Stimulated activated effector memory CD8-positive, alpha-beta T cell treated with anti-CD3 and anti-CD28 coated beads, Interleukin-12 subunit alpha, Interleukin-12 subunit beta, amount 100 ng/mL, for 72 hours (primary cell): ENCODE data around the gene RHOF.

Source experiments
- ATAC-seq: fragments of 150-1000 bp; cut with Tn5 transposase; 2 replicates; pipeline ENCODE4 v1.10.0; 2021
- DNase-seq, 2 donors: peaks; one replicate each; pipeline ENCODE4 v3.0.0; 2021 to 2022; ENCODE audit warnings: low spot score in 2 of 2
- H3K27ac Mint-ChIP-seq: one replicate; pipeline ENCODE4 v1.8.0; 2022; ENCODE audit warnings: mild to moderate bottlenecking, mixed read lengths
- H3K36me3 Mint-ChIP-seq: one replicate; pipeline ENCODE4 v1.8.0; 2022; ENCODE audit warnings: mild to moderate bottlenecking, mixed read lengths
- H3K4me1 Mint-ChIP-seq: one replicate; pipeline ENCODE4 v1.8.0; 2022; ENCODE audit warnings: mixed read lengths
- H3K4me3 Mint-ChIP-seq: one replicate; pipeline ENCODE4 v1.8.0; 2022; ENCODE audit warnings: mild to moderate bottlenecking, mixed read lengths
- H3K9me3 Mint-ChIP-seq: one replicate; pipeline ENCODE4 v1.8.0; 2022; ENCODE audit warnings: mixed read lengths

The RHOF gene

DNA sequence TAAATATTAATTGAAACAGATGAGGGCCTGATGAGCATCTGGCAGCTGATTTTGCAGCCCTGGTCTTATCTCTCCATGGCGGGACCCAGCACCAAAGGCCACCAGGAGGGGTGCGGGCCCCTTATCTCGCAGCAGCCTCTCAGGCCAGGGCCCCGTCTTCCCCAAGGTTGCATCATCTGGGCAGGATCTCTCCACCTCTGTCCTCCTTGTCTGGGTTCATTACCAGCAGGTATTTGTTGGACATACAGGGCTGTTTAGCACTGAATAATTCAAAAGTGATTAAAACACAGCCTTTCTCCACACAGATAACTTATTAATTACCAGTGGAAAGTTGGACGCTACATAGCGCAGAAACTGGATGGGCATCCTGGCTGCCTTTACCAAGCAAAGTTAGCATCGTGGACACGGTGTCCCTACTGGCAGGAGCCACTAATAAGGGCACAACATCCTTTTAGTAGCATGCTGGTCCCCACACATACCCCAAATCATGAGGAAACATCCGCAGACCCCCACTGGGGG, 55.1 kb downstream of the RHOF start:
- ATAC-seq (no peak), DNase-seq (no peak)
- Mint-ChIP-seq H3K4me3 (no peak overlapping the region), H3K4me1 (no peaks in the 10 kb centered on the region), H3K27ac (no peak overlapping the region), H3K9me3 (no peaks in the 10 kb centered on the region), H3K36me3 (no peaks in the 10 kb centered on the region)

DNA sequence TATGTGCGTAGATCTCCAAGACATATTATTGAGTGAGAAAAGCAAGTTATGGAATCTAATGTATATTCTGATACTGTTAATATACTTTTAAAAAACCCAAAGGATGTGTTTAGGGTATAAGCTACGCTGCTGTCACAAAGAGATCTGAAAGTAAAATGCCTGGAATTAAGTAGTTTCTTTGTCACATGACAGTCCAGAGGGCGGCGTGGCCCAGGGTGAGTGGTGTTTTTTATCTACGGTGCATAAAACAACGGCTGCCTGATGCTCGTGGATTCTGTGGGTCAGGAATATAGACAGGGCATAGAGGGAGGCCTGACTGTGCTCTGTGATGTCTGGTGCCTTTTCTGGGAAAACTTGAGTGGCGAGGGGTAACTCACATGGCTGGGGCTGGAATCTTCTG, 59.6 kb downstream of the RHOF start:
- Mint-ChIP-seq H3K36me3 (no peaks in the 10 kb centered on the region), H3K27ac (no peak overlapping the region), H3K4me3 (no peak overlapping the region)

DNA sequence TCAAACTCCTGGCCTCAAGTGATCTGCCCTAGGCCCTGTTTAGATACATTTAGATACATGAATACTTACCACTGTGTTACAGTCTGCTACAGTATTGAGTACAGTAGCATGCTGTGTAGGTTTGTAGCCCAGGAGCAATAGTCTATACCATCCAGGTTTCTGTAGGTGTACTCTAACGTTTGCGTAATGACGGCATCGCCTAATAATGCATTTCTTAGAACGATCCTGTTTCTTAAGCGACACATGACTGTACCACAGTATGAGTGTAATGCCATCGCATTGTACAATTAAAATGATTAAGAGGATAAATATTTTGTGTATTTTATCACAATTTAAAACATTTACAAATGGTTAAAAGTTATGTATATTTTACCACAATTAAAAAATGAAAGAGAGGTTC, 62.0 kb downstream of the RHOF start:
- no peaks in the 10 kb centered on the region for H3K4me1 Mint-ChIP-seq
- no peaks in the 10 kb centered on the region for H3K9me3 Mint-ChIP-seq
- no peak overlapping the region for H3K27ac Mint-ChIP-seq

More for the DNA sequence above, 59.6 kb downstream of the RHOF start:
- no peak for DNase-seq
- ATAC-seq, result no peak
- H3K4me1 Mint-ChIP-seq, result no peaks in the 10 kb centered on the region
- H3K9me3 Mint-ChIP-seq, result no peaks in the 10 kb centered on the region

DNA sequence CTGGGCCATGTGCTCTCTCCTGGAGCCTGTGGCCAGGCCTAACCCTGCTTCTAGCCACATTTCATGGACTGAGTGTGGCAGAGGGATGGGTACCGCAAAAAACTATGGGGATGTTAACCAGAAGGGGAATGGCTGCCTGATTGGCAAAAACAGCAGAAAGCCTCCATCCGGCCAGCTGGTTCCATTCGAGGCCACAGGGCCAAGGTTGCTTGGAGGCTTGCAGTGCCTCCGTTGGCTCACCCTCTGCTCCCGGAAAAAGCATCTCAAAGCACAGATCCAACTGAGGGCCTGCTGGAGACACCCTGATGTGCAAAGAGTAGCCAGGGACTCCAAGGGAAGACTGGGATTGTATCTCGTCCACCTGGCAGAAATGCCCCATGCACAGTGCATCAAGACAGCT, 64.5 kb downstream of the RHOF start:
- Mint-ChIP-seq H3K9me3 (no peaks in the 10 kb centered on the region), H3K4me3 (no peak overlapping the region), H3K36me3 (peaks cover 21% of the 10 kb centered on the region), H3K27ac (no peak overlapping the region), H3K4me1 (no peaks in the 10 kb centered on the region)
- no peak for DNase-seq
- ATAC-seq, result no peak

More for the DNA sequence above, 62.0 kb downstream of the RHOF start:
- DNase-seq, result no peak
- ATAC-seq, result no peak
- Mint-ChIP-seq H3K4me3 (no peak overlapping the region), H3K36me3 (no peaks in the 10 kb centered on the region)
